GM08714 (cell line): ENCODE measurements around the gene SLC4A7.
"Not testable (repeated sequence)": the region's sequence is repeated elsewhere in the genome, so short reads cannot be mapped to it uniquely, and the experiment has no call there.

Experiments used
- H3K4me3 ChIP-seq: fragments of 200-500 bp; sonication (Bioruptor generic); 2 replicates; pipeline ENCODE4 v1.5.1; 2014; ENCODE audit warnings: mild to moderate bottlenecking, low read length, inconsistent platforms
- ZNF274 ChIP-seq: IDR thresholded peaks from 2 replicates; pipeline ENCODE4 v1.6.1; 2012; ENCODE audit warnings: mild to moderate bottlenecking, low read depth, low read length

The SLC4A7 gene

GRCh38 chr3:27345959-27346865, 138.0 kb downstream of the SLC4A7 start:
- TF ChIP-seq ZNF274, result no peak
- no peak overlapping the region for H3K4me3 ChIP-seq

- no peak for TF ChIP-seq ZNF274
These were observed 138.7 kb downstream of the SLC4A7 start for GRCh38 chr3:27345493-27345892.

GRCh38 chr3:27345045-27345444, 139.1 kb downstream of the SLC4A7 start:
- H3K4me3 ChIP-seq, result no peak overlapping the region
- TF ChIP-seq ZNF274, result no peak

More at GRCh38 chr3:27345493-27345892, 138.7 kb downstream of the SLC4A7 start:
- no peak overlapping the region for H3K4me3 ChIP-seq

GRCh38 chr3:27344192-27344591, 140.0 kb downstream of the SLC4A7 start:
- H3K4me3 ChIP-seq, result no peak overlapping the region
- TF ChIP-seq ZNF274, result no peak

- TF ChIP-seq ZNF274, result no peak
- no peak overlapping the region for H3K4me3 ChIP-seq
These were observed 141.9 kb downstream of the SLC4A7 start for GRCh38 chr3:27342267-27342666.

GRCh38 chr3:27340534-27340933, 143.7 kb downstream of the SLC4A7 start:
- TF ChIP-seq ZNF274, result no peak
- no peak overlapping the region for H3K4me3 ChIP-seq

GRCh38 chr3:27335571-27335970, 148.6 kb downstream of the SLC4A7 start:
- no peak for TF ChIP-seq ZNF274
- H3K4me3 ChIP-seq, result no peak overlapping the region

- no peak for TF ChIP-seq ZNF274
- no peak overlapping the region for H3K4me3 ChIP-seq
These were observed 150.3 kb downstream of the SLC4A7 start for GRCh38 chr3:27333843-27334242.

GRCh38 chr3:27328982-27329762, 155.0 kb downstream of the SLC4A7 start:
- H3K4me3 ChIP-seq, result not testable (repeated sequence)

- TF ChIP-seq ZNF274, result no peak
- no peak overlapping the region for H3K4me3 ChIP-seq
These were observed 157.3 kb downstream of the SLC4A7 start for GRCh38 chr3:27326629-27327545.

GRCh38 chr3:27326202-27326601, 158.0 kb downstream of the SLC4A7 start:
- H3K4me3 ChIP-seq, result no peak overlapping the region
- no peak for TF ChIP-seq ZNF274

GRCh38 chr3:27325419-27325818, 158.8 kb downstream of the SLC4A7 start:
- TF ChIP-seq ZNF274, result no peak
- no peak overlapping the region for H3K4me3 ChIP-seq

GRCh38 chr3:27324686-27325085, 159.5 kb downstream of the SLC4A7 start:
- no peak for TF ChIP-seq ZNF274
- no peak overlapping the region for H3K4me3 ChIP-seq

GRCh38 chr3:27323087-27323570, 161.1 kb downstream of the SLC4A7 start:
- no peak for TF ChIP-seq ZNF274
- no peak overlapping the region for H3K4me3 ChIP-seq
